DMS79 (cell line): ENCODE data around the gene ACKR2.

Experiments
- DNase-seq: peaks from one replicate; lab custom pipeline; 2025; lab: John Stamatoyannopoulos, UW

The ACKR2 gene

GRCh38 chr3:42829628-42830436, 20.6 kb downstream of the ACKR2 start:
- DNase-seq: no peak

GRCh38 chr3:42830437-42831320, 21.4 kb downstream of the ACKR2 start:
- DNase-seq: peak; percentile 21

GRCh38 chr3:42831321-42831713, 22.1 kb downstream of the ACKR2 start:
- DNase-seq: peak; percentile 22

- no peak for DNase-seq
Measured at GRCh38 chr3:42836150-42837123, 27.2 kb downstream of the ACKR2 start.

GRCh38 chr3:42838571-42838970, 29.3 kb downstream of the ACKR2 start:
- no peak for DNase-seq

- DNase-seq: no peak
Measured at GRCh38 chr3:42839616-42840015, 30.4 kb downstream of the ACKR2 start.

- no peak for DNase-seq
Measured at GRCh38 chr3:42841332-42841731, 32.1 kb downstream of the ACKR2 start.

GRCh38 chr3:42843713-42844411, 34.6 kb downstream of the ACKR2 start:
- DNase-seq: no peak

- DNase-seq: no peak
Measured at GRCh38 chr3:42844412-42844713, 35.1 kb downstream of the ACKR2 start.

GRCh38 chr3:42844815-42845214, 35.6 kb downstream of the ACKR2 start:
- no peak for DNase-seq

GRCh38 chr3:42846685-42847522, 37.7 kb downstream of the ACKR2 start:
- no peak for DNase-seq

GRCh38 chr3:42847731-42848130, 38.5 kb downstream of the ACKR2 start:
- no peak for DNase-seq

- no peak for DNase-seq
Measured at GRCh38 chr3:42849017-42849416, 39.8 kb downstream of the ACKR2 start.

GRCh38 chr3:42850263-42850662, 41.0 kb downstream of the ACKR2 start:
- DNase-seq: no peak

GRCh38 chr3:42851228-42851834, 42.1 kb downstream of the ACKR2 start:
- no peak for DNase-seq

GRCh38 chr3:42852441-42852840, 43.2 kb downstream of the ACKR2 start:
- no peak for DNase-seq

GRCh38 chr3:42853056-42853455, 43.8 kb downstream of the ACKR2 start:
- DNase-seq: no peak

GRCh38 chr3:42853739-42854302, 44.6 kb downstream of the ACKR2 start:
- DNase-seq: no peak

GRCh38 chr3:42855219-42855546, 45.9 kb downstream of the ACKR2 start:
- DNase-seq: no peak
